ENCODE measurements around the gene ZFHX3. TPM values are rescaled to one million over a fixed set of nuclear protein-coding genes. Genes with fewer than 3 reads are reported as not detected.

Gene ZFHX3
- total RNA-seq, 2 donors from 2014 or later = 11.9 to 12.6 TPM

DNA sequence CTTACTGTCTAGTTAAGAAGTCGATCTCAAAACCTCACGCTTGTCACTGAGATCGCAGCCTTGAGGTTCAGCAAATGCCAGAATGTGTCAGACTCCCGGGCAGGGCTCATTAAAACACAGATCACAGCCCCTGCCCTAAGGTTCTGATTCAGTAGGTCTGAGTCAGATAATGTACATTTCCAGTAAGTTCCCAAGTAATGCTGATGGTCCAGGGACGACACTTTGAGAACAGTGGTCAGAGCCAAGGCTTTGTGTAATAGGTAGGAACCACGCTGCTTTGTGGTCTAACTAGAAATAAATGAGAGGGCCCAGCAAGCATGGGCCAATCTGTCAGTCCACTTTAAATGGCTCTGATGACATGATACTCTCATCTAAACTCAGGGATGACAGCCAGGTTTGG, 228.6 kb downstream of the ZFHX3 start:
- intact Hi-C loops (cut with DNase I) = no loop called here
- ATAC-seq (no peak), DNase-seq (no peak)

DNA sequence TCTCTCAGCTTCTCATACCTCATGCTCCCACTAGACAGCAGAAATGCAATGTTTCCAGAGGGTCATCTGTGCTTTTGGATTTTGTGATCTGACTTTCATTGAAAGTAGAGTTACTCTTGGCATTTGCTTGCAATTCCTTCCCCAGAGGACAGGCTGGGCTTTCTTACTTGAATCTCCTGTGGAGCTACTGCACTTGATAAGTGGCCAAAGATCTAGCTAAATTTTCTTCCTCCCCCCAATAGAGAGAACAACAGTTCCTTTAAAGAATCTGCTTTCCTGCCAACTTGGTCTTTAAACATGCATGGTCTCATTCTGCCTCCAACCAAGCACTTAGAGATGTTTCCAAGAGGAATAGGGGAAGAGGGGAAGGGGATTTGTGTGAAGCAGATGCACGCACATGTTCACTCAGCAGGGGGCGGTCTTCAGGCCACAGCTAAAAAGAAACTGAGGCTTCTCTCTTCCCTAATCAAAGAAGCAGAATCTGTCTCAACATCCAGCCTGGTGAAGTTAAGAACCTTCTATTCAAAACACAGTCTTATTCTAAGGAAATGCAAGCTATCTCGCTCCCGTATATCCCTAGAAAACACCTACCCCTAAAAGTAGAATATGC, 229.6 kb downstream of the ZFHX3 start:
- no peak for DNase-seq
- intact Hi-C loops (cut with DNase I) = no loop called here
- no peak for ATAC-seq

DNA sequence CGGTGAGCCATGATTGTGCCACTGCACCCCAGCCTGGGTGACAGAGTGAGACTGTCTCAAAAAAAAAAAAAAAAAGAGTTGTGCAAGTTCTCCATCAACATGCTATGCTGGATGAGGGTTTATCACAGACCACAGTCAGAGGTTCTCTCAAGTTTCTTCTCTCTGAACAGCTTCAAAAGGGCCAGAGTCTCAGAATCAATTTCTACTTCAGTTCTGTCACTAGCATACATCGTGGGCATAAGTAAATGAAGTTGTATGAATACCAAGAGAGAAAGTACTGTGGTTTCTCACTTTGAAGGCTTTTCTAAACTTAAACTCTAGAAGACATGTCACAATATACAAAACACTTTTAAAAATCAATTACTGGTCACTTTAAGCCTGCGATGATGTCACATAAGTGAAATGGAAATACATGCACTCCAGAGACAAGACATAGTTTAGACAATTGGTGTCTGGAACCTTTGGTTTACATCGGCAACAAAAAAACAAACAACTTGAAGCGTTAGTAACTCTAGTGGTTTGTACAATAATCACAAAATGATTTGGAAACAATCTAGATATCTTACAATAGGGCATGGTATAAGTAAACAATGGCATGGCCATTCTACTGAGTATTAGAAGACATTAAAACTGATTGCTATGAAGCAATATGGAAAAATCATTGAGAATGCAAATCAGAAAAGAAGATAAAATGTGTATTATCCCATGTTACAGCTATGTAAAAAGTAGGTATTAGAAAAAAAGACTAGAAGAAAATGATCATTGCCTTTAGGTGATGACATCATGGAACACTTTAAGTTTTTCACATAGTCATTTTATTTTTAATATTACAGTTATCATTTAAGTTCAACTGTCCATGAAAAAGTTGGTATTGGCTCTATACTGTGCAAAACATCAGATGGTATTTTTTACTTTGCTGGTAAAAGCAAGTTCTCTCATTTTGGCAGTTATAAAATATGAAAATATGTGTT, 232.3 kb downstream of the ZFHX3 start:
- intact Hi-C loops (cut with DNase I) = no loop called here
- no peak for ATAC-seq

DNA sequence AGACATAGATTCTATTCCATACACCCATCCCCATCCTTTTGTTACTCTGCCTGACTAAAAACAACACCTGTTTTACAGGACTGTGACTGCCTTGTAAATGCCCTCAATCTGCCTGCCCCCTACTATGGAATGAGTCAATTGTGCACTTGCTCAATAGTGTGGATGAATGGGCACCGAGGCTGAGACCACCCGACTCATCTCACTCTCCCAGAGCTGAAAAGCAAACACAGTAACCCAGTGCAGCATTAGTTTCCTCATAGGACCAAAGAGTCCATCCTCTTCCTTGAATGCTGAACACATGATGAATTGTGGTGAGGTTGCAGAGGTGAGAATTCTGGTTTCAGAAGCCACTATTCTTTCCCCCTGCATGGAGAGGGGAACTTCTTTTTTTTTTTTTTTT, 233.7 kb downstream of the ZFHX3 start:
- no peak for ATAC-seq
- DNase-seq = no peak
- intact Hi-C loops (cut with DNase I) = no loop called here

More for the DNA sequence above, 232.3 kb downstream of the ZFHX3 start:
- no peak for DNase-seq

DNA sequence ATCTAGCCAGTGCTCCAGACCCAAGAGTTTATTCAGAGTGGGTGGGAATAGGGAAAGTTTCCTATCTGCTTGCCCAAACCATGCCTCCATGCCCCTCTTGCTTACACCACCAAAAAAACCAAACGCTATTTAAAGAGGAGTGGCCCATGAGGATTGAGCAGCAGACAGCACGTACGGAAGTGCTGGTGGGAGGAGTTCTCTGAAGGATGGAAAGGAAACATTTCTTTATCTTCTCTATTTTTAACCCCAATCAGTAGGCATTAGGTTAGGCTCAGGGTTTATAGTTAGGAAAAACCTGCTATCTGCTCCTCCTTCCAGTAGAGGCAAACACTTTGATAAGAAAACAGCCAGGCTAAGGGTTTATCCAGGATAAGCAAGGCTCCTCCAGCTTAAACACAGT, 235.3 kb downstream of the ZFHX3 start:
- intact Hi-C loops (cut with DNase I) = no loop called here
- DNase-seq = no peak
- ATAC-seq = peak; percentile 14 to 29

DNA sequence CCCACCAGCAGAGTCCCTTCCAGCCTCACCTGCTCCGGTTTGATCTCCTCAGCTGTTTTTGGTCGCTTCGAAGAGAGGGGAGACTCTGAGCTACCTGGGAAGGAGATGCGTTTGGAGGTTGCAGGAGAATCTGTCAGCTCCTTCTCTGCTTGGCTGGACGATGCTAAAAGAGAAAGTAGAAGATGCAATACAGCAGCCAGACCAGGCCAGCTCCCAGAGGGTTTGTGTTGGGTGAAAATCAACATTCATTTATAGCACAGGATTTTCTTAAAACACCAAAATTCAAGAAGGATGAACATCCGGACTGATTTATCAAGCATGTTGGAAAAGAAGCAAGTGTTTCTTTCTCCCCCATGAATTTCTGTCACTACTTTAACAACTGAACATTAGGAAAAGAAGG, 236.1 kb downstream of the ZFHX3 start:
- DNase-seq (no peak), ATAC-seq (peak in 1 of 2 donors; percentile 55)
- intact Hi-C loops (cut with DNase I) = no loop called here

DNA sequence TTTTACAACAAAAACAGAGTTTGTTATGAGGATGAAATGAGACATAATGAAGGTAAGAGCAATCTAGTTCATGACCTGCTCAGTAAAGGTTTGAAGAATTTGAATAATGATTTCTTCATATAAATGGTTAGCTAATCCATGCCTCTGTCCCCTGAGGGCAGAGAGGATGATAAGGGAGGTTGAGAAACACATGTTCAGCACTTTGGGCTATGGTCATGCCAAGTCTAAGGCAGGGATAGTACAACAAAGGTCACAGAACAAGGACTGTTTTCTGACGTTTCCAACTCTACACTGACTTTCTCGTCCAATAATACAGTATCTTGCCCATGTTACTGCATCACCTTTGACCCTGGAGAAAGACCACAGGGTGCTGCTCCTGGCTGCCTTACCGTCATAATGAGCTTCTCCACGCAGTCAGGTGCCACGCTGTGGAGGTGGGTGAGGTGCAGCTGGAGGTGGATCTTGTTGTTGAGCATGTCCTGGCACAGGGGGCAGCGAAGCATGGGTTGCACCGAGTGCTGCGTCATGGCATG, 236.7 kb downstream of the ZFHX3 start:
- no peak for DNase-seq
- intact Hi-C loops (cut with DNase I) = no loop called here
- peak in 1 of 2 donors; percentile 93 for ATAC-seq

DNA sequence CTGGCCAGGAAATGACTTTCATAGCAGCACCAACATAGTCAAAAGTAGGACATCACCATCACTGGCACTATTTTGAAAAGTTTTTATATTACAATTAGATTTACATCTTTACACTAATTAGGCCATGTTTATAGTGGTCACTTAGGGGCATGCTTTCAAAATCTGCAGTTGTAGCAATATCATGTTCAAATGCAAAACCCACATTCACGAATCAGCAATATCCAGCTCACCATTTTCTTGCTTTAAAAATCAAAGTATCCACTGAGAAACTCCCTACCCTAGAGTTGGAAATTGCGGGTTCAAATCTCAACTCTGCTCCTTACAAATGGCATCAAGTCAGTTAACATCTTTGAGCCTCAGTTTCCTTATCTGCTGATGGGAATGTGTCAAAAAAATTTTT, 237.4 kb downstream of the ZFHX3 start:
- no peak for DNase-seq
- intact Hi-C loops (cut with DNase I) = no loop called here
- no peak for ATAC-seq

DNA sequence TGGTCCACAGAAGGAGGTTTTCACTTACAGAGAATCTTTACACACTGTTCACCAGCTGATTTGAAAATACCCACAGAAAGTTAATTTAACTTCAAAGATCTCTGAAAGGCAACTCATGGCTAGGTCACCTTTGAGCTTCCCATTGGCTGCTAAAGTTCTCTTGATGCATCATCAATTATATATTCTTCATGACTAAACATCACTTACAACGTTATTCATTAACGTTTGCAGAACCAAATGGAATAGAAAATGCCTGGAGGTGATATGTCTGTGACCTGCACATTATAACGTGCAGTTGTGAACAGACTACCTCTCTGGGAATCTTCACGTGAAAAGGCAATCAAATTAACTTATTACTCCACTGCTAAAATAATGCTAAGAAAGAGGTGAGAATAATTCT, 238.5 kb downstream of the ZFHX3 start:
- ATAC-seq (no peak), DNase-seq (no peak)
- intact Hi-C loops (cut with DNase I) = no loop called here

DNA sequence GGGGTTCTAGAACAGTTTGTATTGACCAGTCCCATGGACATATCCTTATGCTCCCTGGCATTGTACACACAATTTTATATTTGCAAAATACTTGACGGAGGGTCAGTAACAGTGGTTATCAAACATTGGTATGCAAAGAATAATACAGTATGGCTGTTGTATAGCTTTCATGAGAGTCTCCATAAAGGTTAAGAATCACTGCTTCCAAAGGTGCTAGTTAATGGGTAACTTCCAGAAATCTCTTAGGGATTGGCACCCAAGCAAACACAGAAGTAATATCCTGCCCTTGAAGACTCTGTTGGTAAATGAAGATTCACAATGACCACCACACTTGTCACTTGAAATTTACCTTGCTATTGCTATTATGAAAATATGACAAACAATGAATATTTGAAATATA, 239.2 kb downstream of the ZFHX3 start:
- no peak for DNase-seq
- intact Hi-C loops (cut with DNase I) = no loop called here

DNA sequence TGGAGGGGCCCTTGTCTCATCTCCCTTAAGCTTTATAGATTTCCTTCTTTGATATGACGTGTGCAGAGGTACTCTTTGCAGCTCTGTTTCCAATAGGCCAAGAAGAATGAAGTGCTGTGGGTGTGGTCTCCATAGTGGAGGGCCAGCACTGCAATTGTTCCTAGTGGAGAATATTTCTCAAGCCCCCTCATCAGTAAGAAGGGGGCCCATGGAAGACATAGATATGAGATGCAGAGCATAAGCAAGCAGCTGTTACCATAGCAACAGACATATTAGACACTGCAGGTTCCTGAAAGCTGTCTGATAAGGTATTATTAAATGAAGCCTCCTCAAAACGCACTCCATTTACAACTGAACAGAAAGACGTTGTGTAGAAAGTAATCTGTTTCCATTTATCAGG, 240.7 kb downstream of the ZFHX3 start:
- intact Hi-C loops (cut with DNase I) = no loop called here
- DNase-seq (no peak), ATAC-seq (no peak)

More for the DNA sequence above, 239.2 kb downstream of the ZFHX3 start:
- no peak for ATAC-seq

DNA sequence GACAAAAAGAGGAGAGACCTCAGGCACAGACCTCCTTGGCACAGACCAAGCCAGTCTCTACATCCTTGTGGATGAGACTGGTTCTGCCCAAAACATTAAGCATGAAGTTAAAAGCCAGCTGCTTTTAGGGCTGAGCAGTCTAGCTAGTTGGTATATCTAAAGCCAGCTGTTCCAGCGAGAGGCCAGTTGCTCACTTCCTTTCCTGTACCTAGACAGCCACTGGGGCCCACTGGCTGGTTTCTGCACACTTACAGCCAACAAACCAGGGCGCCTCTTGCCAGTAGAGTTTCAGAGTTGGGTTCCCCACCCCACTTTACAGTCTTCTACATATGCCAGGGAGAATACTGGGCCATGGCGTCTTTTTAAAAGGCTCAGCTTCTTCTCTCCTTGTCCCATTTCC, 242.4 kb downstream of the ZFHX3 start:
- ATAC-seq = no peak
- intact Hi-C loops (cut with DNase I) = no loop called here
- no peak for DNase-seq

DNA sequence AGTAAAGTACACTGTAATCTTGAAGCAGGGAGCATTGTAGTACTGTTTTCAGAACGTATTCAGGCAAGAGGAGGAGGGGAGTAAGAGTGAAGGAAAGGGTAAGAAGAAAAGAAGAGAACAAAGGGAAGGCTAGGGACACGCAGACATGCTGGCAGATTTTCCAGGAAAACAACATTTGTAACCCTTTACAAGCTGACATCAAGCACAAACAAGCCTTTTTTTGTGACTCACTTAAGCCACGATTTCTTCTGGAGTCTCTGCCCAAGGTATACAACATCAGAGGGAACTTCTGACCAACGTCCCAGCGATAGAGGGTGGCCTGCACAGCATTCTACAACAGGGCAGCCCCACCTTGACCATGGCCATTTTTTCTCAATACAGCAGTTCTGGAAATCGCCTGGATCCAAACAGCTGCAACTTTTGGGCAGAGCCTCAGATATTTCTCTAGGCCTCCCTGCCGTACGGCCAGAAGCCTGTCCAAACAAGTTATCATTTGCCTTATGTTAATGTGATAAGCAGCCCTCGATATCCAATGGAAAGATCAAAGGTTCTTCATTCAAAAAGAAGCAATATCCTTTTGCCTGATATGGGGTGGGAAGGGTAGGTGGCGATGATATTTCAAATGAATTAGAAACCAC, 247.3 kb downstream of the ZFHX3 start:
- ATAC-seq = no peak
- no peak for DNase-seq
- intact Hi-C loops (cut with DNase I) = no loop called here

DNA sequence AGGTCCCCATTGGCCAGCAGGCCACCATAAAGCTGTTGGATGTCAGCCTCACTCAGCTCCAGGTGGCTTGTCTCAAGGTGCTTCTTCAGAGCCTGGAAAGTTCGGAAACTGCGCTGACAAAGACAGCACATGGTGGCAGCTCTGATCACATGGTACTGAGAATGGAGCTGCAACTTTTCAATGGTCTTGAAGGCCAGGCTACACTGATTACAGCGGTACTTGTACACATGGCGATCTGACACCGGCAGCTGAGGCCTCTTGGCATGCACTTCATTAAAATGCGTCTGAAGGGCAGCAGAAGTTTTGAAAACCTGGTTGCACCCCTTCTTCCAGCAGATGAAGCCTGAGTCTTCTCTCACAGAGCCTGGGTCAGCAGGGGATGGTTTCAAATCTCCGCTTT, 249.7 kb downstream of the ZFHX3 start:
- DNase-seq = no peak
- no peak for ATAC-seq
- intact Hi-C loops (cut with DNase I) = no loop called here

DNA sequence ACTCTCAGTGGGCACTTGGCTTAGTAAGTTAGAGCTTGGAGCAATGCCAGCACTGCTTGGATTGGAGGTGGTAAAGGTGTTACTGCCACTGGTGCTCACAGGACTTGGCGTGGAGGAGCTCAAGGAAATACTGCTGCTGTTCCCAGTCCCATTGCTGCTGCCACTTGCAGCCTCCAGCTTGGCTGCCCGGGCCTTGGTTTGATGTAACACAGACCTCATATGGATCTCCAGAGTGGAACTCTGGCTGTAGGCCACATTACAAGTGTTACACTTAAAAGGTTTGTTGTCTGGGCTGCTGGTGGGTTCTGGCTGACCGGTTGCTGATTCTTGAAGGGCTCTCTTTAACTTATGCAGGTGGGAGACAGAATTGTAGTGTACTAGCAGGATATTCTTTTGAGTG, 250.3 kb downstream of the ZFHX3 start:
- ATAC-seq (peak; percentile 36 to 61), DNase-seq (no peak)
- intact Hi-C loops (cut with DNase I) = no loop called here

DNA sequence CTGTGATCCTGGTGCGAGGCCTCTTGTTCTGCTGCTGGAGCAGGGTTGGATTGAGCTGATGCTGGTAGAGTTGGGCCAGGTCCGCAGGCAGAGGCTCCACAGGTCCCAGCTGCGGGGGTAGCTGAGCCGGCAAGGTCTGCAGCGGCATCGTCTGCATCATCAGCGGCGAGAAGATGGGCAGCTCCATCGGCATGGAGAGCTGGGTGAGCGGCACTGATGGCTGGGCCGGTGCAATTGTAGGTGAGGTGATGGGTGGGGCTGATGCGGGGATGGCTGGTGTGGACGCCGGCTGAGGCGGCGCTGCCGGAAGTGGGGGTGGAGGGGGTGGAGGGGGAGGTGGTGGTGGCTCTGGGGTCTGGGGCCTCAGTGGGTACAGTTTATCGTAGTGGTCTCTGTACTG, 251.7 kb downstream of the ZFHX3 start:
- intact Hi-C loops (cut with DNase I) = no loop called here
- DNase-seq (no peak), ATAC-seq (no peak)

DNA sequence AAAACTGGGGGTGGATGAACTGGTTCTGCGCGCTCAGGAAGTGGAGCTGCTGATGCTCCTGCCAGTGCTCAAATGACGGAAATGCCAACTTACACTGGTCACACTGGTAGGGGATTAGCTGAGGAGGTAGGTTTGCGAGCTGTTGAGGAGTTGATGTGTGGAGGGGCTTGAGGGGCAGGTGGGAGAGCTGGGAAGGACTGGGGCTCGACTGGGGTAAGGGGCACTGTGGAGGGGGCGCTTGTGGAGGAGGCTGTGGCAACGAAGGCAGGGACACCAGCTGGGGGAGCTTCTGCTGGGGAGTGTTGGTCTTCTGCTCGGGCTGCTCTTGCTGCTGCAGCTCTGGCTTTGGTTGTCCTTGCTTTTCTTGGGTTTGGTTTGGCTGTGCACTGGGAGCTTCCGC, 252.9 kb downstream of the ZFHX3 start:
- no peak for DNase-seq
- intact Hi-C loops (cut with DNase I) = no loop called here
- no peak for ATAC-seq

DNA sequence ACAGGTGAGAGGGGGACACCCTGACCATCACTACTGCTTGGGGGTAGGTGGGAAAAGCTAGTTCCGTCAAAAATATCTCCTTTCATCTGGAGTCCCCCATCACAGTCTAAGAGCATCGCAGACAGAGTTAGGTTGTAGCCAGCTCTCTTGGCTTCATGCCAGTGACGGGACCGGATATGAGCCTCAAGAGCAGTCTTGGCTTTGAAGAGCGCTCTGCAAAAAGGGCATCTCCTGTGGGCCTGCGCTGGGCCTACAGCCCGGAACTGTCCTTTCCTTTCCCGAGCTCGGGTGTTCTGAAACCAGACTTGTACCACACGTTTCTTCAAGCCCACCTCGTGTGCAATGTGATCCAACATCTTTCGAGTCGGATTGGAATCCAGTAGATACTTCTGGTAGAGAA, 253.6 kb downstream of the ZFHX3 start:
- ATAC-seq (no peak), DNase-seq (peak; percentile 38)
- intact Hi-C loops (cut with DNase I) = no loop called here

DNA sequence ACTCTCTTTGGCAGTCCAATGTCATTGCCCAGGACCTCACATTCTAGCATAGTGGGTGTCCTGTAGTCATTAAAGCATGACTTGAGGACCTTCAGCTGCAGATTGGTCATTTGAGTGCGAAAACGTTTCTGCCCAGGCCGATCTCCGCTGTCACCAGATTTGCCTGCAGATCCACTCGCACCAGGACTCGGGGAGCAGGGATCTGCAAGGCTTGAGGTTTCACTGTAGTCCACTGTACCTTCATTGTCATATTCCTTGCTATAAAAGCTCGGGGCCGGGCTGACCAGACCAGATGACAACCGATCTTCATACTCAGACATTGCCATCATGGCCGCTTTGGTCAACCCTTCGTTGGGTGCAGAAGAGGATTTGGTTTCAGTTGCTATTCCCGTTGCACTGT, 254.2 kb downstream of the ZFHX3 start:
- ATAC-seq (no peak), DNase-seq (no peak)
- intact Hi-C loops (cut with DNase I) = no loop called here

DNA sequence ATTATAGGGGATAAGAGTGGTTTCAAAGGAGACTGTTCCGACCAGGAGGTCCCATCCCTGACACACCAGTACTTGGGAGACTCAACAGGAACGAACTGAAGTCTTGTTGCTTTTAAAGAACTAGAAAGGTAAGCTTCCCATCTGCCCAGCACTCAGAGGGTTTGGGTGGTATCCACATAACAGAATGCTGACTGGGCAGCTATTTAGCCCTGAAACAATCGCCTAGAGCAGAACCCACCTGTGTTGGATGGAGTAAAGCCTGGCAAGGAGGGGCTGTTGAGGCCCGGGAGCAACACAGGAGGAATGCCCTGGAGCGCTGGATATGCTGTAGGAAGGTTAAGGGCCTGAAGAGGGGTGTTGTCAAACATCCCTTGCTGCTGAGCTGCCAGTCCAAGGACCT, 254.9 kb downstream of the ZFHX3 start:
- intact Hi-C loops (cut with DNase I) = no loop called here
- DNase-seq (no peak), ATAC-seq (no peak)
